Stimulated activated CD8-positive, alpha-beta memory T cell treated with anti-CD3 and anti-CD28 coated beads, Interleukin-7, amount 100 ng/mL, for 24 hours (primary cell): ENCODE results near the gene KCNN1.
"Not testable (repeated sequence)": the region's sequence is repeated elsewhere in the genome, so short reads cannot be mapped to it uniquely, and the experiment has no call there.

Experiments used
- DNase-seq: peaks from one replicate; pipeline ENCODE4 v3.0.0-alpha.2; 2020; ENCODE audit warnings: low read depth

The KCNN1 gene

GRCh38 chr19:18001777-18002345, 35.0 kb downstream of the KCNN1 start:
- DNase-seq = no peak

GRCh38 chr19:18002347-18002850, 35.5 kb downstream of the KCNN1 start:
- no peak for DNase-seq

- DNase-seq = not testable (repeated sequence)
Observed at GRCh38 chr19:18005750-18006149, 38.8 kb downstream of the KCNN1 start.

GRCh38 chr19:18007044-18007916, 40.4 kb downstream of the KCNN1 start:
- peak; percentile 47 for DNase-seq

GRCh38 chr19:18007917-18008673, 41.2 kb downstream of the KCNN1 start, which contains the start of gene ARRDC2:
ARRDC2 (plus strand) TSS chr19:18008170; CDS start chr19:18008311, 141 bp downstream.
- peak; percentile 67 for DNase-seq

- DNase-seq = no peak
Observed at GRCh38 chr19:18008814-18009213, 41.9 kb downstream of the KCNN1 start.

GRCh38 chr19:18009412-18010066, 42.6 kb downstream of the KCNN1 start:
- no peak for DNase-seq

GRCh38 chr19:18010149-18010548, 43.2 kb downstream of the KCNN1 start:
- no peak for DNase-seq

- DNase-seq = no peak
Observed at GRCh38 chr19:18013210-18014111, 46.6 kb downstream of the KCNN1 start.

- no peak for DNase-seq
Observed at GRCh38 chr19:18014197-18014596, 47.3 kb downstream of the KCNN1 start.

GRCh38 chr19:18016209-18016910, 49.5 kb downstream of the KCNN1 start:
- DNase-seq = no peak

GRCh38 chr19:18017275-18018083, 50.6 kb downstream of the KCNN1 start:
- no peak for DNase-seq

GRCh38 chr19:18020212-18021085, 53.5 kb downstream of the KCNN1 start:
- no peak for DNase-seq

GRCh38 chr19:18021121-18021755, 54.3 kb downstream of the KCNN1 start:
- no peak for DNase-seq

- no peak for DNase-seq
Observed at GRCh38 chr19:18023622-18024251, 56.8 kb downstream of the KCNN1 start.

GRCh38 chr19:18027151-18027550, 60.2 kb downstream of the KCNN1 start:
- DNase-seq = no peak

- no peak for DNase-seq
Observed at GRCh38 chr19:18029617-18030338, 62.9 kb downstream of the KCNN1 start.
